ENCODE data around the gene SULF2. TPM values are rescaled to one million over a fixed set of nuclear protein-coding genes. Genes with fewer than 3 reads are reported as not detected.

The SULF2 gene
- total and polyA plus RNA-seq, 2 of the 13 experiments (the other 11 are each of a cell fraction or from before 2014, with no cell fraction given) = 7.2 to 50.9 TPM

DNA sequence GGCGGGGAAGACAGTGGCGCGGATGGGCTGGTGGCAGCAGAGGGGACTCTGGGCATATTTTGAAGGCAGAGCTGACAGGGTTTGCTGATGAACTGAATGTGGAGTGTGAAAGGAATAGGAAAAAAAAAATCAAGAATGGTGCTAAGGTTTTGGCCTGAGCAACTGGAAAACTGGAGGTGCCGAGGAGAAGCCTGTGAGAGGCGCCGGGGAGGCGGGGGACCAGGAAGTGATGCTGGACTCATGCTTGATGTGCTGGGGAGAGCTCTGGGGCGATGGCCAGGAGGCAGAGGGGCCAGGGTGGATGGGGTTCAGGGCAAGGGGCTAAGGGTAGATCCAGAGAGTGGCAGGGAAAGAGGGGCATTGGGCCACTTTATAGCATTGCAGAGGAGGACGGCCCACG is 55.8 kb downstream of the SULF2 start (continued):
- no peak for TF ChIP-seq STAT6 (CRISPR knock-in tag; IDR thresholded peaks at IDR 0.05; ENCODE audit: borderline replicate concordance)
- no peak for TF ChIP-seq RAD21 (CRISPR knock-in tag; IDR thresholded peaks at IDR 0.05)
- TF ChIP-seq CEBPG (CRISPR knock-in tag; IDR thresholded peaks at IDR 0.05) = no peak
- no peak for TF ChIP-seq PTBP1 (IDR thresholded peaks at IDR 0.05; ENCODE audit: low read depth, low read length, poor library complexity, severe bottlenecking)
- TF ChIP-seq CENPBD1 (CRISPR knock-in tag; IDR thresholded peaks at IDR 0.05; ENCODE audit: borderline replicate concordance, low read depth) = no peak
- no peak for TF ChIP-seq YY1 (IDR thresholded peaks at IDR 0.05; ENCODE audit: insufficient read depth, insufficient replicate concordance, low read depth, low read length)
- no peak for TF ChIP-seq ZNF660 (CRISPR knock-in tag; IDR thresholded peaks at IDR 0.05; ENCODE audit: borderline replicate concordance, low read depth)

GRCh38 chr20:47727909-47728361 is 57.3 kb downstream of the SULF2 start:
- Histone ChIP-seq H4K20me1 (ENCODE audit: insufficient read depth, low read length) (no peaks in the 10 kb centered on the region), H3K36me3 (replicated peaks in 1 of 2; ENCODE audit: control insufficient read depth in 1 of 2, insufficient read depth in 2 of 2, low read length in 2 of 2) (0 out of 5 replicates have a peak, but pooled peaks cover 0 to 3% of the 10 kb centered on the region in 2 experiments), H3K9me3 (ENCODE audit: low read length) (no peaks in the 10 kb centered on the region), H3K79me2 (ENCODE audit: insufficient read depth, low read length) (no peaks in the 10 kb centered on the region), H3K9ac (ENCODE audit: insufficient read depth, low read depth, low read length) (no peak overlapping the region), H2AFZ (ENCODE audit: low read length) (no peak overlapping the region), H3K4me2 (ENCODE audit: low read depth, low read length) (no peak overlapping the region), H3K27me3 (ENCODE audit: control insufficient read depth in 1 of 2, insufficient read depth in 2 of 2, low read length in 2 of 2) (no peaks in the 10 kb centered on the region), H3K27ac (ENCODE audit: extremely low read length, insufficient read depth, low read length) (no peak overlapping the region), H3K4me1 (ENCODE audit: insufficient read depth, low read length) (peaks cover 23% of the 10 kb centered on the region), H3K4me3 (replicated peaks in 1 of 3; ENCODE audit: insufficient read depth in 1 of 3, low read depth in 2 of 3, low read length in 3 of 3) (no peak overlapping the region)
- no peak for FAIRE-seq
- CTCF ChIA-PET (ENCODE audit: low intra/inter-chr PET ratio, low total read pairs) = no interaction called here
- no peak for DNase-seq (ENCODE audit: low spot score)
- in situ Hi-C loops (cut with HindIII; ENCODE audit: extremely low pct_ligation_motif_present, low pct_unique_long_range_greater_than_20kb) = no loop called here
- ATAC-seq = no peak
- POLR2A ChIA-PET = no interaction called here
- intact Hi-C loops (cut with micrococcal nuclease; ENCODE audit: unreplicated experiment) = loop anchor here (5.0 kb wide), 1 partner anchor 51 kb away; no protein-coding TSS in a partner anchor
- WGBS (ENCODE audit: low lambda C conversion rate) = 78% methylated on average over 17 of the region's 17 CpGs
- BruUV-seq (replicated peaks) = no TSS peak
- TF ChIP-seq ETV5 (CRISPR knock-in tag; IDR thresholded peaks at IDR 0.05; ENCODE audit: borderline replicate concordance) (no peak), ZNF589 (CRISPR knock-in tag; conservative IDR thresholded peaks at IDR 0.05) (no peak), TEAD2 (CRISPR knock-in tag; IDR thresholded peaks at IDR 0.05) (no peak), XRCC5 (optimal IDR thresholded peaks at IDR 0.05; ENCODE audit: low read length) (no peak), ZBTB37 (CRISPR knock-in tag; IDR thresholded peaks at IDR 0.05) (no peak), ZNF296 (CRISPR knock-in tag; conservative IDR thresholded peaks at IDR 0.05) (no peak), HMGA1 (CRISPR knock-in tag; conservative IDR thresholded peaks at IDR 0.05) (no peak), NCOR1 (IDR thresholded peaks at IDR 0.05; ENCODE audit: borderline replicate concordance, low read length) (no peak), GZF1 (CRISPR knock-in tag; IDR thresholded peaks at IDR 0.05) (no peak), FOSL1 (CRISPR knock-in tag; IDR thresholded peaks at IDR 0.05; ENCODE audit: borderline replicate concordance) (no peak), MNT (IDR thresholded peaks at IDR 0.05) (no peak), SP2 (CRISPR knock-in tag; IDR thresholded peaks at IDR 0.05) (no peak)

Measured in HepG2 (cell line).